Activated CD4-positive, alpha-beta T cell treated with anti-CD3 and anti-CD28 coated beads for 48 hours (primary cell): ENCODE measurements around the gene DUSP9.
"Not testable (repeated sequence)": the region's sequence is repeated elsewhere in the genome, so short reads cannot be mapped to it uniquely, and the experiment has no call there.

ENCODE experiments used
- DNase-seq: peaks from one replicate; pipeline ENCODE4 v3.0.0-alpha.2; 2020

DUSP9 gene

GRCh38 chrX:153646620-153647373, at the start of gene DUSP9:
Gene DUSP9 (plus strand): TSS chrX:153647203. CDS start chrX:153647954, 751 bp downstream.
- DNase-seq = no peak

GRCh38 chrX:153598541-153599191, 48.3 kb upstream of the DUSP9 start, which contains the start of gene CCNQ:
Gene CCNQ (minus strand): TSS chrX:153599139. CDS start chrX:153599073, 66 bp downstream.
- DNase-seq = peak; percentile 23

GRCh38 chrX:153599192-153600031, 47.6 kb upstream of the DUSP9 start:
- peak; percentile 89 for DNase-seq

GRCh38 chrX:153600032-153600373, 47.0 kb upstream of the DUSP9 start:
- DNase-seq = peak; percentile 13

- DNase-seq = no peak
These were observed 46.1 kb upstream of the DUSP9 start for GRCh38 chrX:153600921-153601320.

GRCh38 chrX:153601511-153602110, 45.4 kb upstream of the DUSP9 start:
- no peak for DNase-seq

- DNase-seq = no peak
These were observed 44.4 kb upstream of the DUSP9 start for GRCh38 chrX:153602601-153603000.

- no peak for DNase-seq
These were observed 43.8 kb upstream of the DUSP9 start for GRCh38 chrX:153603131-153603656.

GRCh38 chrX:153604666-153605380, 42.2 kb upstream of the DUSP9 start:
- not testable (repeated sequence) for DNase-seq

GRCh38 chrX:153606503-153606902, 40.5 kb upstream of the DUSP9 start:
- no peak for DNase-seq

- DNase-seq = no peak
These were observed 38.6 kb upstream of the DUSP9 start for GRCh38 chrX:153608376-153608775.

- DNase-seq = no peak
These were observed 38.2 kb upstream of the DUSP9 start for GRCh38 chrX:153608806-153609205.

GRCh38 chrX:153609917-153610835, 36.8 kb upstream of the DUSP9 start:
- peak; percentile 84 for DNase-seq

- DNase-seq = no peak
These were observed 36.2 kb upstream of the DUSP9 start for GRCh38 chrX:153610836-153611213.

- no peak for DNase-seq
These were observed 35.5 kb upstream of the DUSP9 start for GRCh38 chrX:153611298-153612095.

- no peak for DNase-seq
These were observed 34.6 kb upstream of the DUSP9 start for GRCh38 chrX:153612413-153612812.

GRCh38 chrX:153614818-153615217, 32.2 kb upstream of the DUSP9 start:
- DNase-seq = no peak

- DNase-seq = no peak
These were observed 26.4 kb upstream of the DUSP9 start for GRCh38 chrX:153620576-153620975.

GRCh38 chrX:153621949-153622598, 24.9 kb upstream of the DUSP9 start:
- DNase-seq = no peak
